HG02981 (cell line): Measurements from ENCODE around the gene TECPR2.
"Not testable (repeated sequence)": the region's sequence is repeated elsewhere in the genome, so short reads cannot be mapped to it uniquely, and the experiment has no call there.

Experiments
- ATAC-seq: cut with Tn5 transposase; IDR thresholded peaks from one replicate; pipeline ENCODE4 v1.9.1; 2021; ENCODE audit warnings: mild to moderate bottlenecking, moderate library complexity; ENCODE audit not compliant: unreplicated experiment

TECPR2 gene

GRCh38 chr14:102508410-102508773 lies 145.7 kb downstream of the TECPR2 start:
- ATAC-seq, result no peak

DNA sequence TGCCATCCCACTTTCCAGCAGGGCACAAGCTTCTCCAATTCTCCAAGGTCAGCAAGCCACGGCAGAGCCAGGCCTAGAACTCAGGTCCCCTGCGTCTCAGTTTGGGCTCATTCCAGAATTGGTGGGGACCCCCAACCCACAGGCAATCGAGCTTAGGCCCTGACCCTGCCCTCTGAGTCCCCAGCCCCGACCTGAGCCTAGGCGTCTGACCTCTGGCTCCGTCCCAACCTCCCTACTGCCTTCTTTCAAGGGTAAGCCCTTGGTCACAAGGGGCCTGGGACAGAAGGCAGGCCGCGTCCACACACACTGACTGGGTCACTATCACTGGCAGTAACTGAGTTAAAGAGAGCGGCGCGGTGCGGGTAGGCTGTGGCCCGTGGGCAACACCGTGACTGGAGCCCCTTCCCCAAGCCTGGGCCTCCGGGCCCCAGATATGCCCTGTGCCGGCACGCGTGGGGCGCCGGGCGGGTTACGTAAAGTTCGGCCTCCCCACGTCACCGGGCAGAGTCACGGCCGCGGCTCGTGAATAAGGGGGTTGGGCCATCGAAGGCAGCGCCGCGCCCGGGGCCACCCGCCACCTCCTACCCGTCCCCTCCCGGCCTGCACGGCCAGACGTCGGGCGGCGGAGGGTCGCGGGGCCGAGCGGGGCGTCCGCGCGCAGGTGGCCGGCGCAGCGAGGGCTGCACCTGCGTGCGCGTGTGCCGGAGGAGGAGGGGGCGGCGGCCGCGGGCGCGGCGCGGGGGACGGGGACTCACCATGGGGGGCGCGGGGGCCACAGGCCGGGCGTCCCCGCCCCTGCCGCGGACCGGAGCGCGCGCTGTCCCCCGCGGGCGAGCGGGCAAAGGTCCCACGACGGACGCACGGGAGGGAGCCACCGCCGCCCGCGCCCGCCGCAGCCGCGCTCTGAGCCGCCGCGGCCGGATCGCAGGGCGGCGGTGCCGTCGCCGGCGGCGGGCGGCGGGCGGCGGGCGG lies 146.3 kb downstream of the TECPR2 start:
- ATAC-seq, result peak; percentile 7

DNA sequence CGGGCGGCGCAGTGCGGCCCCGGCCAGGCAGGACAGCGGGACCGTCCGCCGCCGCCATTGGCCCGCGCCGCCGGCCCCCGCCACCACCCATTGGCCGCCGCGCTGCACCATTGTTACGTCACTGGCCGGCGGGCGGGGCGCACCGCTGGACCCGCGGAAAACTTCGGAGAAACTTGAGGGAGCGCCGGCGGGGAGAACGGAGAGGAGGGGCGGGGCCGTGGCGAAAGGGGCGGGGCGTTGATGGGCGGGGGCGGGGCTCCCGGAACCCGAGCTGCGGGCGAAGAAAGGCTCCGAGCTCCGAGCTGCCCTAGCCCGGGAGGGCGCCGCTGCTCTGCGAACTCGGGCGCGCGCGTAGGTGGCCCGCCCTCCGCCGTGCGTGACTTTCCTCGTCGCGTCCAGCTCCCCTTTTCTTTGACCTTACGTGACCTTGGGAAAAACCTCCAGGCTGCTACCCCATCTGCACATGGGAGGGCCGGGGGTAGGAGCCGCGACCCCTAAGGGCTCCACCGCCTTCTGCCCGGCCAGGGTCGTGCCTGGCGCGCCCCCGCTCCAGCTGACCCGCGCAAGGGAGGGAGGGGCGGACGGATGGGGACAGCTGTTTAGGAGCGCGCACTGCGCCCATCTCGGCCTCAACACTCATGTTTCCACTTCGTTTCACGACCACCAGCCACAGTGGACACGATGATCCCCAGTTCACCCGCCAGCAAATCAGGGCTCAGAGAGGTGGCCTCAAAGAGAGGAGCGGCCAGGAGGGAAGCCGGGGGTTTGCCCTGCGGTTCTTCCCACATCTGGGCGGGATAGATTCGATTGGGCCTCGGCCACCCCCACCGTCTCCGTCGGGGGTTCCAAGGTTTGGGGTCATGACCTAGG lies 147.2 kb downstream of the TECPR2 start, which contains the start of gene ANKRD9:
TSS of gene ANKRD9 (minus strand) at position 31 of the 870 bp plus-strand sequence. CDS start 1,887 bp downstream, outside the sequence.
- peak; percentile 75 for ATAC-seq

DNA sequence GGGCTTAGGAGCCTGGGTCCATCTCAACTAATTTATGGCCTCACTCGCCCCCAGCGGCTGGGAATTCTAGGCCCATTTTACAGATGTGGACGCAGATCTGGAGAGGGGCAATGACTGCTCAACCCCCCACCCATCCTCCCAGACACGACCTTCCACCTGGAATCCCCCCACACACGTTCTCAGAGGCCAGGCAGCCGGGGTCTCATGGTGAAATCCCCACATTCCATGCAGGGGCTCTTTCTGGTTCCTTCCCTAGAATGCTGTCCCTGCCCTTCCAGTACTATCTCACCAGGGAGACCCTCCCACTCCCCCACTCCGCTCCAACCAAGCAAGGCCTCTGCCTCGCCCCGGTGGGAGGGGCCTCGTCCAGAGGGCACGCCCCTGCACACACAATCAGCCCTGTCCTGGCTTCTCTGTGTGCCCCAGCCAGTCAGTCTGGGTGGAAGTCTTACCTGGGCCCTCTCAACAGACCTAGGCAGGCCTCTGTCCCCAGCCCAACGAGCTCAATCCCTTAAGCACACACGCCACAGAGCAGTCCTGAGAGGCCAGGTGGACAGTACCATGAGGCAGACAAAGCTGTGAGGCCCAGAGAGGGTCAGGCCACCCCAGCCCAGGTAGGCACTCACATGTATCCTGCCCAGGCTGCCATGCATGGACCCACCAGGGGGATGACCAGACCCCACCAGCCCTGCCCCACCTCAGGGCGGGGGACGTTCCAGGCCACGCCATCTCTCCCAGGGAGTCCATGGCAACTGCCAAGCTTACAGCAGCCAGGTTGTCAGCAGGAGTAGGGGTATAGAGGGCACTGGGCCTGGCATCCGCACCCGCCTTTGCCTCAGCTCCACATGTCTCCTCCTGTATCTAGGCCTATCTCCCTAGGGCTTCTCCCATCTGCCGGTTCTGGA lies 148.1 kb downstream of the TECPR2 start:
- no peak for ATAC-seq

- no peak for ATAC-seq
Observed at GRCh38 chr14:102511538-102511937, 148.8 kb downstream of the TECPR2 start.

DNA sequence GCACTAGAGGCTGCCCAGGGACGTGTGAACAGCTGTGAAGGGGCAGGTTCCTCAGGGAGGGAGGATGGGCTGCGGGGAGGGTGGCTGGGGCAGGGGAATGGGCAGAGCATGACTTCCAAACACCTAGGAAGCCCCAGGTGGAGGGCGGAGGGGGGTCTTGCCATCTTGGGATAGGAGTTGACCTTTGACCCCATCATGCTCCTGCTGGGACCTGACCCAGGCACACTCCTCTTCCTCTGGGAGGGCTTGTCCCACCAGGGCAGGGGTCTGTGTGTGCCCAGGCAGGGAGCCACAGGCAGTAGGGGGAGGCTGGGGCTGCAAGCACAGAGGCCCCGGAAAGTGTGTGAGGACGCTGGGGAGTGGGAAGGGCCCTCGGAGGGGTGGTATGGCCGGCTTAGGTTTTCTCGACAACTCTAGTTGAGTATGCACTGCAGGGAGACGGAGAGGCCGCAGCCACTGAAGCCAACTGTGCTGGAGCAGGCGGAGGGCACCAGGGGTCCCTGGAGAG lies 150.1 kb downstream of the TECPR2 start:
- no peak for ATAC-seq

GRCh38 chr14:102513899-102514772 lies 151.4 kb downstream of the TECPR2 start:
- ATAC-seq, result no peak

GRCh38 chr14:102514987-102515733 lies 152.4 kb downstream of the TECPR2 start:
- no peak for ATAC-seq

- ATAC-seq, result no peak
Observed at GRCh38 chr14:102516531-102517391, 154.0 kb downstream of the TECPR2 start.

GRCh38 chr14:102517392-102518062 lies 154.8 kb downstream of the TECPR2 start:
- ATAC-seq, result no peak

DNA sequence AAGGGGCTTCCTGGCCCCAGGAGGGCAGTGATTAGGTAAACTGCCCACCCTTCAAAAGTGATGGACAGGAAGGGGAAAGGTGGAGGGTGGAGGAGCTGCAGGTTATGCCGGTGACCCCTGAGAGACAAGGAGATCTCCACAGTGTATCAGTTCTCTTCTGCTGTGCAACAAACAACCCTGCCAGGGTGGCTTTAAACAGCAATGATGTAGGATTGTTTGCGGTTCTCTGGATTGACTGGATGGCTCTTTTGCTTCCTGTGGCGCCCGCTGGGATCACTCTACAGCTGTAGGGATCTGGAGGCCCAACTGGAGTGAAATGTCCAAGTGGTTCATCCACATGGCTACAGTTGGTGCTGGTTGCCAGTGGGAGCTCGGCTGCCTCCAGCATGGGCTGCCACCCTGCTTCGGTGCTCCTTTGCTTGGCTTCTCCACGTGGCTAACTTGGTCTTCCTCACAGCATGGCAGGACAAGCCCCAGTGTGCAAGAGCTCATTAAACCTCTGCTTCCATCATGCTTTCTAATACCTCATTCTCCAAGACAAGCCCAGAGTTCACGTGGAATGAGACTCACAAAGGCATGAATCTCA lies 155.4 kb downstream of the TECPR2 start:
- ATAC-seq, result no peak

DNA sequence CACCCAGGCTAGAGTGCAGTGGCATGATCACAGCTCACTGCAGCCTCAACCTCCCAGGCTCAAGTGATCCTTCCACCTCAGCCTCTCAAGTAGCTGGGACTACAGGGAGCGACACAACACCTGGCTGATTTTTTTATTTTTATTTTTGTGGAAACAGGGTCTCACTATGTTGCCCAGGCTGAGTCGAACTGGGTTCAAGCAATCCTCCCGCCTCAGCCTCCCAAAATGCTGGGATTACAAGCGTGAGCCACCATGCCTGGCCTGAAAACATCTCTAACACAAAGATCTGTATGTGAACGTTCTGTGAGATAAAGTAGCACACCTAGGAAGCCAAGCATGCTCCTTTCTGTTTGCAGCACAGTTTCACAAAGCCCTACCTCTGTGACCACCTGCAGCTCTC lies 157.0 kb downstream of the TECPR2 start:
- not testable (repeated sequence) for ATAC-seq

- ATAC-seq, result no peak
Observed at GRCh38 chr14:102523200-102523568, 160.4 kb downstream of the TECPR2 start.

- no peak for ATAC-seq
Observed at GRCh38 chr14:102523569-102524450, 161.1 kb downstream of the TECPR2 start.

GRCh38 chr14:102524451-102525218 lies 161.9 kb downstream of the TECPR2 start:
- ATAC-seq, result peak; percentile 98
